Upper lobe of left lung (tissue), 4 donors: ENCODE results near the gene KLHL40.

Experiments
- CTCF ChIP-seq, 6 experiments: fragments of 450-650 bp in 4 of 6; fragments of 200-600 bp in 2 of 6; sonication (generic) in 2 of 6; IDR thresholded peaks; one replicate each; pipeline ENCODE4 v1.5.1; 2016 to 2019; ENCODE audit warnings: antibody characterized with exemption in 6 of 6
- EP300 ChIP-seq, 4 donors: sonication (generic); formaldehyde crosslinking; IDR thresholded peaks; one replicate each; pipeline ENCODE4 v1.5.1; 2017; ENCODE audit warnings: antibody characterized with exemption in 4 of 4, control low read depth in 2 of 4
- POLR2A ChIP-seq, 4 donors: fragments of 450-650 bp; IDR thresholded peaks; one replicate each; pipeline ENCODE4 v1.5.1; 2016 to 2017; ENCODE audit warnings: antibody characterized with exemption in 4 of 4, mild to moderate bottlenecking in 2 of 4

- TF ChIP-seq EP300 (IDR thresholded peaks at IDR 0.05): no peak
- TF ChIP-seq CTCF (IDR thresholded peaks at IDR 0.05): no peak
- no peak for TF ChIP-seq POLR2A (IDR thresholded peaks at IDR 0.05)
Observed at GRCh38 chr3:42666022-42666421, 19.3 kb upstream of the KLHL40 start.
